ENCODE results near the gene CUBN. TPM values are rescaled to one million over a fixed set of nuclear protein-coding genes. Genes with fewer than 3 reads are reported as not detected.
A peak's percentile ranks its signal among the peaks of the same experiment; 100 is the strongest.

Gene CUBN
- total RNA-seq, 1 experiment from 2014 or later: 1.3 TPM

- POLR2A ChIA-PET: no interaction called here
- Histone ChIP-seq H3K4me1 (ENCODE audit: control insufficient read depth, insufficient read depth, low read length) (peaks cover 9% of the 10 kb centered on the region), H3K36me3 (ENCODE audit: control insufficient read depth, insufficient read depth, low read length) (no peaks in the 10 kb centered on the region), H3K27ac (ENCODE audit: low read length) (peak overlapping the region; percentile 54; the same call in 1 of the 2 replicates), H3K9me3 (ENCODE audit: control insufficient read depth, insufficient read depth, low read depth, low read length) (peaks cover 42% of the 10 kb centered on the region; the same call in 1 of the 2 replicates), H3K4me3 (ENCODE audit: low read depth in 2 of 2, low read length in 2 of 2) (no peak overlapping the region), H3K27me3 (ENCODE audit: control insufficient read depth, insufficient read depth, low read length) (no peaks in the 10 kb centered on the region)
- DNase-seq (ENCODE audit: low read depth, low spot score) (no peak), ATAC-seq (no peak)
- no TSS peak for BruUV-seq (replicated peaks)
- CTCF ChIA-PET: no interaction called here
- TF ChIP-seq SIN3A (IDR thresholded peaks at IDR 0.05; ENCODE audit: borderline replicate concordance, insufficient read depth, low read depth, low read length) (no peak), TCF7L2 (IDR thresholded peaks at IDR 0.05; ENCODE audit: low read depth, low read length) (no peak), POLR2AphosphoS5 (IDR thresholded peaks at IDR 0.05; ENCODE audit: low read depth, low read length) (no peak), CTCF (IDR thresholded peaks at IDR 0.05) (no peak)
- TF ChIP-seq, protein P1, sequence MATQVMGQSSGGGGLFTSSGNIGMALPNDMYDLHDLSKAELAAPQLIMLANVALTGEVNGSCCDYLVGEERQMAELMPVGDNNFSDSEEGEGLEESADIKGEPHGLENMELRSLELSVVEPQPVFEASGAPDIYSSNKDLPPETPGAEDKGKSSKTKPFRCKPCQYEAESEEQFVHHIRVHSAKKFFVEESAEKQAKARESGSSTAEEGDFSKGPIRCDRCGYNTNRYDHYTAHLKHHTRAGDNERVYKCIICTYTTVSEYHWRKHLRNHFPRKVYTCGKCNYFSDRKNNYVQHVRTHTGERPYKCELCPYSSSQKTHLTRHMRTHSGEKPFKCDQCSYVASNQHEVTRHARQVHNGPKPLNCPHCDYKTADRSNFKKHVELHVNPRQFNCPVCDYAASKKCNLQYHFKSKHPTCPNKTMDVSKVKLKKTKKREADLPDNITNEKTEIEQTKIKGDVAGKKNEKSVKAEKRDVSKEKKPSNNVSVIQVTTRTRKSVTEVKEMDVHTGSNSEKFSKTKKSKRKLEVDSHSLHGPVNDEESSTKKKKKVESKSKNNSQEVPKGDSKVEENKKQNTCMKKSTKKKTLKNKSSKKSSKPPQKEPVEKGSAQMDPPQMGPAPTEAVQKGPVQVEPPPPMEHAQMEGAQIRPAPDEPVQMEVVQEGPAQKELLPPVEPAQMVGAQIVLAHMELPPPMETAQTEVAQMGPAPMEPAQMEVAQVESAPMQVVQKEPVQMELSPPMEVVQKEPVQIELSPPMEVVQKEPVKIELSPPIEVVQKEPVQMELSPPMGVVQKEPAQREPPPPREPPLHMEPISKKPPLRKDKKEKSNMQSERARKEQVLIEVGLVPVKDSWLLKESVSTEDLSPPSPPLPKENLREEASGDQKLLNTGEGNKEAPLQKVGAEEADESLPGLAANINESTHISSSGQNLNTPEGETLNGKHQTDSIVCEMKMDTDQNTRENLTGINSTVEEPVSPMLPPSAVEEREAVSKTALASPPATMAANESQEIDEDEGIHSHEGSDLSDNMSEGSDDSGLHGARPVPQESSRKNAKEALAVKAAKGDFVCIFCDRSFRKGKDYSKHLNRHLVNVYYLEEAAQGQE (IDR thresholded peaks at IDR 0.05; ENCODE audit: insufficient read depth in 1 of 2, low read depth in 2 of 2, low read length in 1 of 2): no peak
- intact Hi-C loops (cut with micrococcal nuclease; ENCODE audit: unreplicated experiment) (no loop called here), in situ Hi-C loops (cut with HindIII; ENCODE audit: low pct_unique_long_range_greater_than_20kb, low sequenced_read_pairs) (no loop called here)
Observed at GRCh38 chr10:17053513-17053912, 76.1 kb downstream of the CUBN start.

DNA sequence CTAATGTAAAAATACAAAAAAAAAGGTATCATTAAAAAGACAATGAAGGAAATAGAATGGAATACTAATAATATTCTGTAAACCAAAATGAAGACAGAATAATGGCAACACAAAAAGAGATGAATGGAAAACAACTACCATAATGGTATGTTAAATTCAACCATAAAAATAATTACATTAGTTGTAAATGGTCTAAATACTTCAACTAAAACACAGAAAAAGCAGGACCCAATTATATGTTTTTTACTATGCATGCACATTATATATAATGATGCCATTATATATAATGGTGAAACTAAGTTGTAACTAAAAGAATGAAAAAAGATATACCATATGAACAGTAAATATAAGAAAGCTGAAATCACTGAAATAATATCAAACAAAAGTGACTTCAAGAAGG lies 76.5 kb downstream of the CUBN start:
- Histone ChIP-seq H3K4me1 (ENCODE audit: control insufficient read depth, insufficient read depth, low read length) (peaks cover 13% of the 10 kb centered on the region), H3K27me3 (ENCODE audit: control insufficient read depth, insufficient read depth, low read length) (no peaks in the 10 kb centered on the region), H3K4me3 (ENCODE audit: low read depth in 2 of 2, low read length in 2 of 2) (no peak overlapping the region), H3K36me3 (ENCODE audit: control insufficient read depth, insufficient read depth, low read length) (no peaks in the 10 kb centered on the region), H3K9me3 (ENCODE audit: control insufficient read depth, insufficient read depth, low read depth, low read length) (peaks cover 42% of the 10 kb centered on the region; the same call in 1 of the 2 replicates), H3K27ac (ENCODE audit: low read length) (peak overlapping the region; percentile 54; the same call in 1 of the 2 replicates)
- TF ChIP-seq POLR2AphosphoS5 (IDR thresholded peaks at IDR 0.05; ENCODE audit: low read depth, low read length) (no peak), SIN3A (IDR thresholded peaks at IDR 0.05; ENCODE audit: borderline replicate concordance, insufficient read depth, low read depth, low read length) (no peak), TCF7L2 (IDR thresholded peaks at IDR 0.05; ENCODE audit: low read depth, low read length) (no peak), CTCF (IDR thresholded peaks at IDR 0.05) (no peak)
- TF ChIP-seq, protein P1 (IDR thresholded peaks at IDR 0.05; ENCODE audit: insufficient read depth in 1 of 2, low read depth in 2 of 2, low read length in 1 of 2): no peak
- POLR2A ChIA-PET: no interaction called here
- no TSS peak for BruUV-seq (replicated peaks)
- intact Hi-C loops (cut with micrococcal nuclease; ENCODE audit: unreplicated experiment): no loop called here
- no peak for DNase-seq (ENCODE audit: low read depth, low spot score)
- CTCF ChIA-PET: no interaction called here
- in situ Hi-C loops (cut with HindIII; ENCODE audit: low pct_unique_long_range_greater_than_20kb, low sequenced_read_pairs): no loop called here
- ATAC-seq: no peak

Data from Panc1 (cell line).